GM12874 (cell line): ENCODE results near the gene CHMP1A.

Experiments used
- TF ChIP-seq, protein P1 (sequence below): IDR thresholded peaks from 2 replicates; pipeline ENCODE4 v1.5.1; 2011; ENCODE audit warnings: low read depth, mild to moderate bottlenecking, control low read depth, low read length, moderate library complexity; ENCODE audit not compliant: insufficient read depth

The CHMP1A gene

DNA sequence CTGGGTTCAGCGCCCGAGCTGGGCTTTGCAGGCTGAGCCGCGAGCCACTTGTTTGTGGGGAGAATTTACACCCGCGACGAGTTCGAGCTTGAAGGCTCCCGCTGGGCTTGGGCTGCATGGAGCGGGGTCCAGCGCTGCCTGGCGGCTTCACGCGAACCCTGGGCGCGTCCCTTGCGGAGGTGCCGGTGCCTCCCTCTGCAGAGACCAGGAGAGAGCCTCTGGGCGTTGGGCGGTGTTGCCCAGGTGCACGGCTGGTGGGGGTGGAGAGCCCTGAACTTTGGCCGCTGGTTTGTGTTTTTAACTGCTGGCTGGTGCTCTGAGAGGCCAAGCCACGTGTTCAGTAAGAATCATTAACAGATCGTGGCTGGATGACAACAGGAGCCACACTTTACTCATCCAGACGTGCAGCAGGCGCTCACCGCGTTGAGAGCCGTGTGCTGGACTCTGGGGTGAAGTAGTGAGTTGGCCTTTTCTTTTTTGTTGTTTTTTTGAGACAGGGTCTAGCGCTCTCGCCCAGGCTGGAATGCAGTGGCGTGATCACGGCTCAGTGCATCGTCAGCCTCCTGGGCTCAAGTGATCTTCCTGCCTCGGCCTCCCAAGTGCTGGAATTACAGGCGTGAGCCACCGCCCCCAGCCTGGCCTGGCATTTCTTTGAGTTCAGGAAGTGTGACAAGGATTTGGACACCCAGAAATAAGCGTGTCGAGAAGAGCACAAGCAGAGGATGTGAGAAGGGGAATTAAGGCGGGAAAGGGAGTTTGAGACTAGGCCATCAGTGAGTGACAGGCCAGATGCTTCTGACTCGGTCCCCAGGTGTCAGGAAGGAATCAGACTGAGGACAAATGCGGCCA lies 29.8 kb upstream of the CHMP1A start:
- TF ChIP-seq, protein P1, sequence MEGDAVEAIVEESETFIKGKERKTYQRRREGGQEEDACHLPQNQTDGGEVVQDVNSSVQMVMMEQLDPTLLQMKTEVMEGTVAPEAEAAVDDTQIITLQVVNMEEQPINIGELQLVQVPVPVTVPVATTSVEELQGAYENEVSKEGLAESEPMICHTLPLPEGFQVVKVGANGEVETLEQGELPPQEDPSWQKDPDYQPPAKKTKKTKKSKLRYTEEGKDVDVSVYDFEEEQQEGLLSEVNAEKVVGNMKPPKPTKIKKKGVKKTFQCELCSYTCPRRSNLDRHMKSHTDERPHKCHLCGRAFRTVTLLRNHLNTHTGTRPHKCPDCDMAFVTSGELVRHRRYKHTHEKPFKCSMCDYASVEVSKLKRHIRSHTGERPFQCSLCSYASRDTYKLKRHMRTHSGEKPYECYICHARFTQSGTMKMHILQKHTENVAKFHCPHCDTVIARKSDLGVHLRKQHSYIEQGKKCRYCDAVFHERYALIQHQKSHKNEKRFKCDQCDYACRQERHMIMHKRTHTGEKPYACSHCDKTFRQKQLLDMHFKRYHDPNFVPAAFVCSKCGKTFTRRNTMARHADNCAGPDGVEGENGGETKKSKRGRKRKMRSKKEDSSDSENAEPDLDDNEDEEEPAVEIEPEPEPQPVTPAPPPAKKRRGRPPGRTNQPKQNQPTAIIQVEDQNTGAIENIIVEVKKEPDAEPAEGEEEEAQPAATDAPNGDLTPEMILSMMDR, result no peak

DNA sequence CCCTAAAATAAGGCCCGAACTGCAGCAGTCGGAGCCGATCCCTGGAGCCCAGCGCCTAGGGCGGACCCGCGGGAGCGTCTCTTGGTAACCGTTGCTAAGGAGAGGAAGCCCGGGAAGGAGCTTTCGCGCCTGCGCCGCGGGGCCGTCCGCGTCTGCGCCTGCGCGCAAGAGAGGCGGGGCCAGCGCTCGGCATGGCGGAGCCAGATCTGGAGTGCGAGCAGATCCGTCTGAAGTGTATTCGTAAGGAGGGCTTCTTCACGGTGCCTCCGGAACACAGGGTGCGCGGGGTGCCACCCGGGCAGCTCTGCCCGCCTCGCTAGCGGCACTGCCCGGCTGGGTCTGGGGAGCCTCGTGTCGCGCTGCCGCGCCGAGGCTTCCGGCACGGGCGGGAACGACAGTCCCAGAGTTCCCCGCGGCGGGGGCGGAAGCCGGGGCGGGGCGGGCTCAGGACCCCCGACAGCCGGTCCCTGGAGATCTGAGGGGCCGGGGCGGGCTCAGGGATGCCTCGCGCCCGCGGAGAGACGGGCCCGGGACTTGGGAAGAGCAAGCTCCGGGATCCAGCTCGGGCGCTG lies 29.1 kb upstream of the CHMP1A start, which contains the start of gene CDK10:
Gene CDK10 (plus strand): TSS at position 170 of the 572 bp plus-strand sequence. CDS start 22 bp downstream, at position 192.
- TF ChIP-seq, protein P1, result no peak

DNA sequence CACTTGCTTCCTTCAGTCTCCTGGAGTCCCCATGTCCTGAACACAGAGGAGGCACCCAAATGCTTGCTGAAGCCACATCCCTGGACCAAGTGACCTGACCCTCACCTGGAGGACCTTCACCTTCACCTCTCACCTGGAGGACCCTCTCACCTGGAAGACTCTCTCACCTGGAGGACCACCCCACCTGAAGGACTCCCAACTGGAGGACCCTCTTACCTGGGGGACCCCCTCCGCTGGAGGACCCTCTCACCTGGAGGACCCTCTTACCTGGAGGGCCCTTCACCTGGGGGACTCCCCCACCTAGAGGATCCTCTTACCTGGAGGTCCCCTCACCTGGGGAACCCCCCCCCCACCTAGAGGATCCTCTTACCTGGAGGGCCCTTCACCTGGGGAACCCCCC lies 28.4 kb upstream of the CHMP1A start:
- TF ChIP-seq, protein P1, result no peak

DNA sequence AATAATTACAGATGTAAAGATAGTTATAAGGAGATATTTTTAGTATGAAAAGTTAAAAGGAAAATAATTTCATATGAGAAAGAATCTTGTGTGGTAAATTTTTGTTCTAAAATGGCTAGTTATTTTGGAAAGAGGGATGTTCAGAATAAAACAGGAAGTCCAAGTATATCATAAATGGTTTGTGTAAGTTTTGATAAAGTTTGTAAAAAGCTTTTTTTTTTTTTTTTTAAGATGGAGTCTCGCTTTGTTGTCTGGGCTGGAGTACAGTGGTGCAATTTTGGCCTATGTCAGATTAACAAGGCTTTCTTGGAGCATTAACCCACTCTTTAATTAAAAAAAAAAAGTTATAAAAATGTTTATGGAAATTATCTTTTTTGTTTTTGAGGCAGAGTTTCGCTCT lies 20.8 kb upstream of the CHMP1A start:
- TF ChIP-seq, protein P1, result no peak

DNA sequence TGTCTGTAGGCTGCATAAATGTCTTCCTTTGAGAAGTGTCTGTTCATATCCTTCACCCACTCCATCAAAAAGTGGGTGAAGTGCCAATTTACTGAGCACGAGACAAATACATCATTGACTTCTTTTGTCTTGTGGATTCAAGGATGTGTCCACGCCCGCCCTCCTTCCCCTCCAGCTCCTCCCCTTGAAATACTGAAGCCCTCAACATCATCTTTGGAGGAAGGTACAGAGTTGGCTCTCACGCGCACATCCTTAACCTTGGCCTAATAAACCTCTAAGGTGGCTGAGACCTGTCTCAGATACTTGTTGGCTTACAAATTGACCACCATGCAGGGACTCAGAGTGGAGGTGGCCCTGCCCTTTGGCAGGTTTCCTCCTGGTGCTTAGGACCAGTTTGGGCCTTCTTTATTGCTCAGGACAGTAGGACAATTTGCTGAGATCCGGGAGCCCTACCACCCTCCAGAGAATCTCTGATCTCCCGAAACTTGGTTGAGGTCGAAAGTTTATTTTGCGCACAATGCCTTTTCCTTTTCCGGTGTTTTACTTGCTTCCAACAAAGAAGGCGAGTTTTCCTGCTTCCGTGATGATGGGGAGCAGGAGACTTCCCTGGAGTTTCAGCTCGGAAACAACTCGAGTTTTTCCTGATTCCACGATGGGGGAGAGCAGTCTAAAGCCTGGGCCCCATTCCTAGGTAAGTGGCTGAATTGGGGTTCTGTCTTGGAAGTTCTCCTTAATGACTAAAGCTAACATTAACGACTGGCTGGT lies 14.9 kb upstream of the CHMP1A start:
- TF ChIP-seq, protein P1, result no peak

DNA sequence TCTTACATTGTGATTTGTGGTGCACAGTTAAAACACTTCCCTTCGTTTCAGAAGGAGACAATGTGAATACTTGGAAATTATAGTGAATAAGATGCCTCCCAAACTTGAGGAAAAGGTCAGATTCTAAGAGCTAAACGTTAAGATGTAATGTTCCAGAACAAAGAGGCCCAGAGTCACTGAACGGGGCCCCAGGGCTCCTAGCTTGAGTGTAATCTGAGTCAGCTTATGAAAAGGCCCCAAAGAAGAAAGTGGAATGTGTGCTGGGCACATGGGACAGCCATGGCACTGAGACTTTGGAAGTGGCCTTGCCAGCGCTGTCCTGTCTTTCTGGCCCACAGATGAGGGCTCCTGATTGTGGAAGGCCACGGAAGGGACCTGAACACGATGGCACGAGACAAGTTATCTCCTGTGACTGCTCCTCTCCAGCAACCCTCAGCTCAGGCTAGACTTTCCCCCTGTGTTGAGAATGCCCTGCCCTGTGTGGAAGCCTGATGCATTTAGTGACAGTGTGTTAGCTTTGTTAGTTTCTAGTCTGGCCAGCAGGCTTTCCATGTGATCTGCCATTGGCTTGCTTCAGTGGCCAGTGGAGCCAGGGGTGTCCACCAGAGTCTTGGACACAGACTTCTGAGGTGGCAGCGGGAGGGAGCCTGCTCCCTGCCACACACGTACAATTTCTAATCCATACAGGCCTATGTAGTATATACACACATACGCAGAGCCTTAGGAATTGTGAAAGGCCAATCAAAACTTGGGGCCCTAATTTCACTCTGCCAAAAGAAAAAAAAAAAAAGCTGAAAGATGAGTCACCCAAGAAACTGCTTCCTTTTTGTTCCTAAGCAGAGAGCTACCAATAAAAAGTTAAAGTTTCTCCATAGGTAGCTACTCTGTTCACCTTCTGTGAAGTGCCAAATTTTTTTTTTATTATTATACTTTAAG lies 13.3 kb upstream of the CHMP1A start:
- TF ChIP-seq, protein P1, result no peak
